ENCODE results near the gene STOML2.
A peak's percentile ranks its signal among the peaks of the same experiment; 100 is the strongest.

STOML2 gene

DNA sequence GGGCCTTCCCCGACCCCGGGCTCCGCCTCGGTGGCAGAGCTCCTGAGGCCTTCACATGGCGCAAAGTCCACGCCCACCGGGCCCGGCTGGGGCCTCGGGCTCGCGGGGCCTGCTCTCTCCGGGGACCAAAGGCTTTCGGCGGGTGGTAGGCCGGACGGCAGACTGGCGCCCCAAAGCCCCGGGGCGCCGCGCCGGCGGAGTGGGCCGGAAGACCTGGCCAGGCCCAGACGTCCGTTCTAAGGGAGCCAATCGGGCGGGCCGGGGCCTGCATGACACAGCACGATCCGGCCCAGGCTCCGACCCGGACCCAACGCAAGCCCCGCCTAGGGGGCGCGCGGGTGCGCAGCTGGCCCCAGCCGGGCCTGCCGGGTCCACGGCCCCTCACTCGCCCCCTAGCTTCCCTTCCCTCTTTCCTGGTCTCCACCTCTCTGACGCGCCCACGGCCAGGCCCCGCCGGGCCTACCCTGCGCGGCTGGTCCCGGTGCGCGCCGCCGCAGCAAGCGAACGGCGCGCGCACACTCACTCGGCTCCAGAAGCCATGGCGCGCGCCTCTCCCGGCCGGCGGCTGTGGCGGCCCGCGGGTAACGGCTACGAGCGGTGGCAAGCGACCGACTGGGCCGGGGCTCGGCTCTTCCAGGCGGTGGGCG, 31.0 kb downstream of the STOML2 start:
- TF ChIP-seq, protein P1, sequence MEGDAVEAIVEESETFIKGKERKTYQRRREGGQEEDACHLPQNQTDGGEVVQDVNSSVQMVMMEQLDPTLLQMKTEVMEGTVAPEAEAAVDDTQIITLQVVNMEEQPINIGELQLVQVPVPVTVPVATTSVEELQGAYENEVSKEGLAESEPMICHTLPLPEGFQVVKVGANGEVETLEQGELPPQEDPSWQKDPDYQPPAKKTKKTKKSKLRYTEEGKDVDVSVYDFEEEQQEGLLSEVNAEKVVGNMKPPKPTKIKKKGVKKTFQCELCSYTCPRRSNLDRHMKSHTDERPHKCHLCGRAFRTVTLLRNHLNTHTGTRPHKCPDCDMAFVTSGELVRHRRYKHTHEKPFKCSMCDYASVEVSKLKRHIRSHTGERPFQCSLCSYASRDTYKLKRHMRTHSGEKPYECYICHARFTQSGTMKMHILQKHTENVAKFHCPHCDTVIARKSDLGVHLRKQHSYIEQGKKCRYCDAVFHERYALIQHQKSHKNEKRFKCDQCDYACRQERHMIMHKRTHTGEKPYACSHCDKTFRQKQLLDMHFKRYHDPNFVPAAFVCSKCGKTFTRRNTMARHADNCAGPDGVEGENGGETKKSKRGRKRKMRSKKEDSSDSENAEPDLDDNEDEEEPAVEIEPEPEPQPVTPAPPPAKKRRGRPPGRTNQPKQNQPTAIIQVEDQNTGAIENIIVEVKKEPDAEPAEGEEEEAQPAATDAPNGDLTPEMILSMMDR (IDR thresholded peaks at IDR 0.05; ENCODE audit: low read depth, low read length): peak; percentile 64
- TF ChIP-seq, protein P2, sequence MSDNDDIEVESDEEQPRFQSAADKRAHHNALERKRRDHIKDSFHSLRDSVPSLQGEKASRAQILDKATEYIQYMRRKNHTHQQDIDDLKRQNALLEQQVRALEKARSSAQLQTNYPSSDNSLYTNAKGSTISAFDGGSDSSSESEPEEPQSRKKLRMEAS (IDR thresholded peaks at IDR 0.05; ENCODE audit: low read depth, low read length): peak; percentile 41
- TF ChIP-seq MYC (IDR thresholded peaks at IDR 0.05; ENCODE audit: low read depth, low read length): no peak; the same call in 1 of the 2 replicates
- no peak for TF ChIP-seq POLR2A (IDR thresholded peaks at IDR 0.05; ENCODE audit: extremely low read depth, insufficient read length)
- peak; percentile 98 for DNase-seq (ENCODE audit: low read depth)
- H3K4me3 ChIP-seq (ENCODE audit: low read depth, low read length): peak overlapping the region; percentile 70

DNA sequence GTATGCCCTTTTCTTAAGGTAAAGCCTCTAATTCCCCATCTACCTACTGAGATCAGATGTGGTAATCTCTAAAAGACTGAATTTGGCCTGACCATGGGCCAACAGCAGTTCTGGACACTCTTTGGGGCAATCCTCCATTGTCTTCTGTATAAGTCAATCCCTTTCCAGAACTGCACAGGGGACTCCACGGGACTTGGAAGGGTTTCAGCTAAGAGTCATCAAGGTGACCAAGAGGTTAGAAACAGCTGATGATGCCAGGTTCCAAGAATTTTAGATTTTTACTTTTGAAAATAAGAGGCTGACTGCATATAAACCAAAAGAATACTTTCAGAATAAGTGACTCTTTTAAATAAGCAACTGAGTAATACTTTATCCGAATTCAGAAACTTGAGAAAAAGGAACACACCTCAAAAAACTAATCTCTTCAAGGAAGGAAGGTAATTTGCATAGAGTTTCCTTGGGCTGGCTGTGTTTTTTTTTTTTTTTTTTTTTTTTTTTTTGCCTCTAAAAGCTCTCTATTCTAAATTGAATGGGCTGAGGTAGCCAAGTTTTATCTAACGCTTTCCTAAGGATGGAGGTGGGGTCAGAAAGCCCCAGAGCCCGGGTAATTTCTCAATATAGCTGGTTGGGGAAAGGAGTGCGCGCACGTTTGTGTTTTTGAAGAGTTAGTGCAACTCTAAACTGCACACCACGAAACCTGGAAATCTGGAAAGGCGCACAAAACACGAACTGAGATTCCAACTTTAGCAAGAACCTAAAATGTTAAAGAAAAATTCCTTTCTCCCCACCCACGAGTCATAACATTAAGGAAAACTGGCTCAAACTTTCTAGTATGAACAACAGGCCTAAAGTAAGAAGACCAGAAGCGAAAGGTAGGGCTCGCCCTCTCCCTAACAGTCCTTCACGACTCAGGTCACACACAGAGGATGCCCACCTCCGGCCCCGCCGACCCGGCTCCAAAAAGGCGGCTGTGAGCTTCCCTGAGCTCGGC, 31.8 kb downstream of the STOML2 start:
- no peak for TF ChIP-seq MYC (IDR thresholded peaks at IDR 0.05; ENCODE audit: low read depth, low read length)
- TF ChIP-seq, protein P2 (IDR thresholded peaks at IDR 0.05; ENCODE audit: low read depth, low read length): no peak
- no peak for TF ChIP-seq POLR2A (IDR thresholded peaks at IDR 0.05; ENCODE audit: extremely low read depth, insufficient read length)
- TF ChIP-seq, protein P1 (IDR thresholded peaks at IDR 0.05; ENCODE audit: low read depth, low read length): no peak
- peak overlapping the region; percentile 70 for H3K4me3 ChIP-seq (ENCODE audit: low read depth, low read length)
- peak; percentile 50 for DNase-seq (ENCODE audit: low read depth)

DNA sequence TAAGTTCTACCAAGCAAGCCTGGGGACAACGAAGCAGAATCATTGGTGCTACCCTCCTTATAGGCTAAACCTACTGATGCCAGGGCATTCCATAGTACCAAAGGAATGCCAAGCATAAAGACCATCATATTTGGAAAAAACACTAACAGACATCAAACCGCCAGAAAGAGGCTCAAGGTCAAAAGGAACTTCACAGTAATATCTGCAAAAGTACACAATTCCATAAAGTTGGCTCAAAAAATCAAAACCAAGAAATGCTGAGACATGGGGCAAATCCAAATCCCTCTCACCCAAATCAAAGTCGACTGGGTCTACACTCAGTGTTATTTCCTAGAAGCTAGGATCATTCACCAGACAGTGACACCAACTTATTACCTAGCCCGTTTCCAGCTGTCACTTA, 33.9 kb downstream of the STOML2 start:
- DNase-seq (ENCODE audit: low read depth): no peak
- TF ChIP-seq, protein P2 (IDR thresholded peaks at IDR 0.05; ENCODE audit: low read depth, low read length): no peak
- TF ChIP-seq, protein P1 (IDR thresholded peaks at IDR 0.05; ENCODE audit: low read depth, low read length): no peak
- TF ChIP-seq POLR2A (IDR thresholded peaks at IDR 0.05; ENCODE audit: extremely low read depth, insufficient read length): no peak
- no peak for TF ChIP-seq MYC (IDR thresholded peaks at IDR 0.05; ENCODE audit: low read depth, low read length)
- peak overlapping the region; percentile 70 for H3K4me3 ChIP-seq (ENCODE audit: low read depth, low read length)

DNA sequence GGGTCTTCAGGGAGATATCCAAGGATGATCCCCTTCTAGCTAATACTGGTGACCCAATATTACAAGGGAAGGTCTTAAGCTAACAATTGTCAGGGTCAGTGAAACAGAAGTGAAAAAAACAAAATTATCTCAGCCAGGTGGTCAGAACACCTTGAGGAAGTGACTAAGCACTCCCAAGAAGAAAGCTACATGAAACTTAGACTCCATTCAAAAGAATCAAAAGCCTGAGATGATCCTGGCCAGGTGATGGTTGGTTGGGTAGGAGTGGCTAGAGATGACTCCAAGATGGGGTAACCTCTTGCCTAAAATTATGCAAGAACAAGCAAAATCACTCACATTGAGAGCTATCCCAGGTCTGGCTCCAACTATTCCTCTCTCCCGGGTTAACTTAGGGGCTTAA, 35.9 kb downstream of the STOML2 start:
- H3K4me3 ChIP-seq (ENCODE audit: low read depth, low read length): no peak overlapping the region
- no peak for DNase-seq (ENCODE audit: low read depth)
- TF ChIP-seq, protein P1 (IDR thresholded peaks at IDR 0.05; ENCODE audit: low read depth, low read length): no peak
- TF ChIP-seq, protein P2 (IDR thresholded peaks at IDR 0.05; ENCODE audit: low read depth, low read length): no peak
- TF ChIP-seq POLR2A (IDR thresholded peaks at IDR 0.05; ENCODE audit: extremely low read depth, insufficient read length) (no peak), MYC (IDR thresholded peaks at IDR 0.05; ENCODE audit: low read depth, low read length) (no peak)

DNA sequence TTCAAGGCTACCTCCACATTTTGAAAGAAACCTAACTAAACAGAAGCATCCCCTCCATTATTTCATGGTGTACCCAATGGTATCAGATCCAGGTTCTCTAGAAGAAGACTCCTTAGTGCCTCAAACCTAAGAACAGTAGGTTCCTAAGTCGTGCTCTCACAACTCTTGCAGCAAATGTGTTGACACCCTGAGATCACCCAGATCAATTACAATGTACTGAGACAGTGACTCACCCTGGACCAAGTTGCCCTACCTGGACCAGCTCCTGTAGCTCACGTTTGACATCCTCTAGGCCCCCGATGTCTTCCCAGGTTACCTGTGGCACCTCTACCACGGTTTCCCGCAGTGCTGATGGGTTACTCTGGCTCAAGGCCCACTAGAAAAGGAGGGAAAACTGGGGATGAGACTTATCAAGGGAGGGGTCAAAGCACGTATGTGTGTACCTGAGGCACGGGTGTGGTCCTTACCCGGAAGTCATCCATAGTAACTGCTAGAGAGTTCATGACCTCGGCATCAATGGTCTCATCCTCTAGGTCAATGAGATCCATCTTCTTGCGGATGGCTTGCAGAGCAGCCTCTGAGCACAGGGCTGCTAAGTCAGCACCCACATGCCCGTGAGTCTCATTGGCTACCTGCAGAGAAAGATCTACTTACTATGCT, 42.3 kb downstream of the STOML2 start:
- TF ChIP-seq, protein P2 (IDR thresholded peaks at IDR 0.05; ENCODE audit: low read depth, low read length): no peak
- TF ChIP-seq, protein P1 (IDR thresholded peaks at IDR 0.05; ENCODE audit: low read depth, low read length): no peak
- TF ChIP-seq MYC (IDR thresholded peaks at IDR 0.05; ENCODE audit: low read depth, low read length): no peak
- no peak for TF ChIP-seq POLR2A (IDR thresholded peaks at IDR 0.05; ENCODE audit: extremely low read depth, insufficient read length)
- DNase-seq (ENCODE audit: low read depth): no peak
- H3K4me3 ChIP-seq (ENCODE audit: low read depth, low read length): no peak overlapping the region
